Lower lobe of right lung (tissue), 2 donors: ENCODE results near the gene PICK1. TPM values are rescaled to one million over a fixed set of nuclear protein-coding genes. Genes with fewer than 3 reads are reported as not detected.

Experiments
- ATAC-seq, 2 donors: fragments of 200-7000 bp; cut with Tn5 transposase; one replicate each; pipeline ENCODE4 v1.9.1; 2020 to 2022; ENCODE audit warnings: mild to moderate bottlenecking in 2 of 2, moderate library complexity in 2 of 2
- DNase-seq: peaks from one replicate; pipeline ENCODE4 v3.0.0-alpha.2; 2020
- H3K27ac ChIP-seq: fragments of 200-600 bp; one replicate; pipeline ENCODE4 v1.8.0; 2022
- H3K27me3 ChIP-seq: fragments of 200-600 bp; one replicate; pipeline ENCODE4 v1.8.0; 2022; ENCODE audit warnings: low read depth
- H3K36me3 ChIP-seq: fragments of 200-600 bp; one replicate; pipeline ENCODE4 v1.8.0; 2022; ENCODE audit warnings: mild to moderate bottlenecking
- H3K4me1 ChIP-seq: fragments of 200-600 bp; one replicate; pipeline ENCODE4 v1.8.0; 2022
- H3K4me3 ChIP-seq: fragments of 200-600 bp; one replicate; pipeline ENCODE4 v1.8.0; 2022; ENCODE audit warnings: mild to moderate bottlenecking
- H3K9me3 ChIP-seq: fragments of 200-600 bp; one replicate; pipeline ENCODE4 v1.8.0; 2022
- CTCF ChIP-seq: fragments of 200-600 bp; IDR thresholded peaks from one replicate; pipeline ENCODE4 v1.8.0; 2022; ENCODE audit warnings: antibody characterized with exemption, mild to moderate bottlenecking
- intact Hi-C: fragments of 100-400 bp; cut with DNase I; formaldehyde crosslinking; loops from one replicate; pipeline ENCODE4 v1.11.0; 2022
- total RNA-seq: library from RNA; stranded (reverse); fragmentation: NEBNext Ultra II Directional; extraction: Animal tissue kit (Norgen Biotek cat#: 25700); gene quantifications from one replicate; pipeline ENCODE4 v1.2.1, GENCODE V29; 2021
- donor health status: DM: no; HTN: yes; CAD: no; lungs with severe emphysema.

PICK1 gene
- total RNA-seq, 1 donor from 2014 or later = 35.4 TPM

- Histone ChIP-seq H3K4me3 (peak overlapping the region; percentile 44), H3K27ac (no peak overlapping the region), H3K9me3 (no peaks in the 10 kb centered on the region), H3K36me3 (no peaks in the 10 kb centered on the region), H3K27me3 (peaks cover 35% of the 10 kb centered on the region), H3K4me1 (peaks cover 22% of the 10 kb centered on the region)
- intact Hi-C loops = no loop called here
- peak; percentile 48 for DNase-seq
- ATAC-seq = peak; percentile 9 to 13
- no peak for TF ChIP-seq CTCF
Observed at GRCh38 chr22:38081941-38082828, 25.0 kb downstream of the PICK1 start.

GRCh38 chr22:38082986-38083710, 25.9 kb downstream of the PICK1 start:
- H3K27me3 ChIP-seq = peaks cover 35% of the 10 kb centered on the region
- intact Hi-C loops = no loop called here
- TF ChIP-seq CTCF = no peak
- H3K9me3 ChIP-seq = no peaks in the 10 kb centered on the region
- H3K36me3 ChIP-seq = no peaks in the 10 kb centered on the region
- DNase-seq (peak; percentile 30), ATAC-seq (no peak)
- H3K4me1 ChIP-seq = peaks cover 22% of the 10 kb centered on the region
- no peak overlapping the region for H3K27ac ChIP-seq
- H3K4me3 ChIP-seq = no peak overlapping the region

- Histone ChIP-seq H3K27me3 (peaks cover 42% of the 10 kb centered on the region), H3K36me3 (no peaks in the 10 kb centered on the region), H3K4me1 (peaks cover 22% of the 10 kb centered on the region), H3K4me3 (no peak within 1 kb of the TSS), H3K9me3 (no peaks in the 10 kb centered on the region), H3K27ac (no peak within 1 kb of the TSS)
- no peak for TF ChIP-seq CTCF
- peak; percentile 35 for DNase-seq
- ATAC-seq = no peak
- intact Hi-C loops = no loop called here
Observed at GRCh38 chr22:38083931-38084631, 26.9 kb downstream of the PICK1 start, which contains the start of gene SLC16A8. TSS of gene SLC16A8 (minus strand) at chr22:38084184. CDS start at chr22:38082873, 1,311 bp downstream.

- no peak for ATAC-seq
- intact Hi-C loops = no loop called here
- H3K4me3 ChIP-seq = no peak overlapping the region
- no peaks in the 10 kb centered on the region for H3K9me3 ChIP-seq
- no peaks in the 10 kb centered on the region for H3K36me3 ChIP-seq
- no peak for TF ChIP-seq CTCF
- H3K27me3 ChIP-seq = peaks cover 41% of the 10 kb centered on the region
- peaks cover 22% of the 10 kb centered on the region for H3K4me1 ChIP-seq
- DNase-seq = peak; percentile 20
- H3K27ac ChIP-seq = no peak overlapping the region
Observed at GRCh38 chr22:38085056-38085455, 27.9 kb downstream of the PICK1 start.

- Histone ChIP-seq H3K27me3 (peaks cover 37% of the 10 kb centered on the region), H3K27ac (no peak overlapping the region), H3K9me3 (no peaks in the 10 kb centered on the region), H3K4me1 (peaks cover 21% of the 10 kb centered on the region), H3K36me3 (no peaks in the 10 kb centered on the region), H3K4me3 (no peak overlapping the region)
- intact Hi-C loops = no loop called here
- TF ChIP-seq CTCF = no peak
- DNase-seq (peak; percentile 15), ATAC-seq (no peak)
Observed at GRCh38 chr22:38085501-38085900, 28.3 kb downstream of the PICK1 start.
